Hepatocyte (in vitro differentiated cells): ENCODE data around the gene ASXL3. TPM values are rescaled to one million over a fixed set of nuclear protein-coding genes. Genes with fewer than 3 reads are reported as not detected.

Source experiments
- polyA plus RNA-seq: library from polyadenylated mRNA; unstranded; fragments of >200 nt; fragmentation: Nextera tagmentation; extraction: Ambion mirVana; gene quantifications from 2 replicates; pipeline ENCODE4 v1.2.1, GENCODE V29; 2016
- total RNA-seq: library from RNA; depleted of rRNA; stranded (reverse); fragments of >200 nt; gene quantifications from 2 replicates; pipeline ENCODE4 v1.2.3, GENCODE V29; 2014

Gene ASXL3
- total and polyA plus RNA-seq, 2 experiments from 2014 or later, result 1.4 to 8.7 TPM

Other genes with a start within 250 kb of the ASXL3 start
- 0.64 and 1.3 TPM in 2 replicates for gene CCDC178, start 137.5 kb upstream of the ASXL3 start, total RNA-seq
- gene CCDC178, start 137.5 kb upstream of the ASXL3 start, polyA plus RNA-seq, result 0.27 TPM in 1 of 2 replicates, not detected in the other